ENCODE measurements around the gene PLCD1. TPM values are rescaled to one million over a fixed set of nuclear protein-coding genes. Genes with fewer than 3 reads are reported as not detected.

The PLCD1 gene
- total and polyA plus RNA-seq, 2 donors (not counting 1 experiment from before 2014, with no cell fraction given), result 8.2 to 47.2 TPM

GRCh38 chr3:37970802-37971201, 58.6 kb downstream of the PLCD1 start:
- Histone ChIP-seq H4K20me1 (ENCODE audit: control insufficient read depth, extremely low read depth, insufficient read depth, low read length) (no peaks in the 10 kb centered on the region), H3K4me2 (ENCODE audit: extremely low read depth, insufficient read depth, low read length) (no peak overlapping the region), H3K36me3 (ENCODE audit: control insufficient read depth, insufficient read depth, low read length) (peaks cover 10% of the 10 kb centered on the region), H3K27me3 (ENCODE audit: control insufficient read depth, insufficient read depth, low read length) (no peaks in the 10 kb centered on the region), H3K4me3 (replicated peaks in 1 of 4; ENCODE audit: control extremely low read depth in 1 of 4, insufficient read depth in 1 of 4, low read depth in 3 of 4, low read length in 4 of 4) (no peak overlapping the region), H3K79me2 (ENCODE audit: control insufficient read depth, insufficient read depth, low read length) (no peaks in the 10 kb centered on the region), H3K9me3 (ENCODE audit: control insufficient read depth, insufficient read depth, low read depth, low read length) (no peaks in the 10 kb centered on the region), H3K9ac (ENCODE audit: insufficient read depth, low read length) (no peak overlapping the region), H2AFZ (ENCODE audit: low read length) (no peak overlapping the region), H3K4me1 (ENCODE audit: control insufficient read depth, extremely low read depth, insufficient read depth, low read length) (no peaks in the 10 kb centered on the region), H3K27ac (ENCODE audit: insufficient read depth, low read length) (no peak overlapping the region)
- TF ChIP-seq CTCF (conservative IDR thresholded peaks at IDR 0.05 in 1 of 2, IDR thresholded peaks at IDR 0.05 in 1 of 2; ENCODE audit: low read depth in 1 of 2, low read length in 2 of 2) (no peak), EZH2 (IDR thresholded peaks at IDR 0.05; ENCODE audit: low read length, missing control alignments) (no peak)
- no peak for DNase-seq (ENCODE audit: low read depth in 2 of 2)

GRCh38 chr3:37969596-37970100, 59.8 kb downstream of the PLCD1 start:
- no peak for DNase-seq (ENCODE audit: low read depth in 2 of 2)
- H3K4me3 ChIP-seq (replicated peaks in 1 of 4; ENCODE audit: control extremely low read depth in 1 of 4, insufficient read depth in 1 of 4, low read depth in 3 of 4, low read length in 4 of 4), result no peak overlapping the region
- no peak overlapping the region for H2AFZ ChIP-seq (ENCODE audit: low read length)
- no peaks in the 10 kb centered on the region for H3K27me3 ChIP-seq (ENCODE audit: control insufficient read depth, insufficient read depth, low read length)
- no peaks in the 10 kb centered on the region for H3K9me3 ChIP-seq (ENCODE audit: control insufficient read depth, insufficient read depth, low read depth, low read length)
- TF ChIP-seq CTCF (conservative IDR thresholded peaks at IDR 0.05 in 1 of 2, IDR thresholded peaks at IDR 0.05 in 1 of 2; ENCODE audit: low read depth in 1 of 2, low read length in 2 of 2), result no peak
- no peak for TF ChIP-seq EZH2 (IDR thresholded peaks at IDR 0.05; ENCODE audit: low read length, missing control alignments)
- no peak overlapping the region for H3K9ac ChIP-seq (ENCODE audit: insufficient read depth, low read length)
- H4K20me1 ChIP-seq (ENCODE audit: control insufficient read depth, extremely low read depth, insufficient read depth, low read length), result no peaks in the 10 kb centered on the region
- peaks cover 6% of the 10 kb centered on the region for H3K36me3 ChIP-seq (ENCODE audit: control insufficient read depth, insufficient read depth, low read length)
- no peaks in the 10 kb centered on the region for H3K79me2 ChIP-seq (ENCODE audit: control insufficient read depth, insufficient read depth, low read length)
- H3K27ac ChIP-seq (ENCODE audit: insufficient read depth, low read length), result no peak overlapping the region
- H3K4me2 ChIP-seq (ENCODE audit: extremely low read depth, insufficient read depth, low read length), result no peak overlapping the region
- no peaks in the 10 kb centered on the region for H3K4me1 ChIP-seq (ENCODE audit: control insufficient read depth, extremely low read depth, insufficient read depth, low read length)

DNA sequence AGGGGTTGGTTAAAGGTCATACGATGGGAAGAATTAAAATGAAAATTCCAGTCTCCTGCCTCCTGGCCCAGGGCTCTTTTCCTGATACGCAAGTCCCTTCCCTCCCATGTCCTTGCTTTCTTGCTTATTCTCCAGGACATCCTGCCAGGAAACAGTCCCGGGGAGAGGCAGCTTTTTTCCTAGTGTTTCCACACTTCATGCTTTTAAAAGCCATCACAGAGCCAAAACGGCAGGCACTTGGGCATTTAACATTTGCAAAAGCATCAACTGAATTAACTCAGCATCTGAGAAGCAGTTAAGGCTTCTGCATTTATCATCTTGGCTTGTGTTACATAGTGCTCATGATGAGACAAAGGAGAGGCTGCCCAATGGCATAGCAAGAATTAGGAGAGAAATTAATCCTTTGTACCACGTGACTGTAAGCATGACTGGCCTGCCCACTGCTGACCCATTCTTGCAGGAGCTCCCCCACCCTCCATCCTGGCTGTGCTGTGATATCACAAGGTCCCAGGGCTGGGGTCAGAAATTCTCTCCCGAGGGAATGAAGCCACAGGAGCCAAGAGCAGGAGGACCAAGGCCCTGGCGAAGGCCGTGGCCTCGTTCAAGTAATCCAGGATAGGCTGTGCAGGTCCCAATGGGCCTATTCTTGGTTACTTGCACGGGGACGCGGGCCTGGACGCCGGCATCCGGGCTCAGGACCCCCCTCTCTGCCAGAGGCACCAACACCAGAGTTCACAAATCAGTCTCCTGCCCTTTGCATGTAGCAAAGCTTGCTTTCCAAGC, 60.4 kb downstream of the PLCD1 start:
- TF ChIP-seq EZH2 (IDR thresholded peaks at IDR 0.05; ENCODE audit: low read length, missing control alignments), result no peak
- no peak for TF ChIP-seq CTCF (conservative IDR thresholded peaks at IDR 0.05 in 1 of 2, IDR thresholded peaks at IDR 0.05 in 1 of 2; ENCODE audit: low read depth in 1 of 2, low read length in 2 of 2)
- Histone ChIP-seq H3K9me3 (ENCODE audit: control insufficient read depth, insufficient read depth, low read depth, low read length) (no peaks in the 10 kb centered on the region), H2AFZ (ENCODE audit: low read length) (no peak overlapping the region), H3K4me1 (ENCODE audit: control insufficient read depth, extremely low read depth, insufficient read depth, low read length) (no peaks in the 10 kb centered on the region), H3K79me2 (ENCODE audit: control insufficient read depth, insufficient read depth, low read length) (no peaks in the 10 kb centered on the region), H3K4me3 (replicated peaks in 1 of 4; ENCODE audit: control extremely low read depth in 1 of 4, insufficient read depth in 1 of 4, low read depth in 3 of 4, low read length in 4 of 4) (no peak overlapping the region), H3K4me2 (ENCODE audit: extremely low read depth, insufficient read depth, low read length) (no peak overlapping the region), H4K20me1 (ENCODE audit: control insufficient read depth, extremely low read depth, insufficient read depth, low read length) (no peaks in the 10 kb centered on the region), H3K27ac (ENCODE audit: insufficient read depth, low read length) (no peak overlapping the region), H3K36me3 (ENCODE audit: control insufficient read depth, insufficient read depth, low read length) (peaks cover 4% of the 10 kb centered on the region), H3K9ac (ENCODE audit: insufficient read depth, low read length) (no peak overlapping the region), H3K27me3 (ENCODE audit: control insufficient read depth, insufficient read depth, low read length) (no peaks in the 10 kb centered on the region)
- DNase-seq (ENCODE audit: low read depth in 2 of 2), result no peak
